Measurements from ENCODE around the gene ZDHHC1.
A peak's percentile ranks its signal among the peaks of the same experiment; 100 is the strongest.

Gene ZDHHC1

DNA sequence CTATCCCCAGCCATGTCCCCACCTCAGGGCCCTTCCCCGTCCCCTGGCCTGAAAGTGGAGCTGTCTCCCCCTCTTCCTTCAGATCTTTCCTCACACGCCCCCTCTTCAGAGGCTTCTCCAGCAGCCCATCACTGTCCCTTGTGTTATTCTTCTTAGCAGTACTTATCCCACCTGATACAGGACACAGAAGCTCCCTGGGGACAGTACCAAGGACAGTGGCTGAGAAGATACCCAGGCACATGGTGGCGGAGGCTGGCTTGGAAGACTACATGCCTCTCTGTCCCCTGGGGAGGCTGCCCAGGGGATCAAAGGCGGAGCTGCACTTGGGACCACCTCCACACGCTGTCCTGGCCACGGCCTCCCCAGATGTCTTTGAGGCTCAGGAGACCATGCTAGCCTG lies 38.6 kb upstream of the ZDHHC1 start:
- DNase-seq (no peak), ATAC-seq (replicated peaks) (no peak)
- Mint-ChIP-seq H3K36me3 (peaks cover 47 to 56% of the 10 kb centered on the region in 2 donors), H3K27ac (peak overlapping the region; percentile 67), H3K4me3 (no peak overlapping the region), H3K4me1 (peaks cover 38 to 50% of the 10 kb centered on the region in 2 donors), H3K9me3 (no peaks in the 10 kb centered on the region), H3K27me3 (no peaks in the 10 kb centered on the region)

DNA sequence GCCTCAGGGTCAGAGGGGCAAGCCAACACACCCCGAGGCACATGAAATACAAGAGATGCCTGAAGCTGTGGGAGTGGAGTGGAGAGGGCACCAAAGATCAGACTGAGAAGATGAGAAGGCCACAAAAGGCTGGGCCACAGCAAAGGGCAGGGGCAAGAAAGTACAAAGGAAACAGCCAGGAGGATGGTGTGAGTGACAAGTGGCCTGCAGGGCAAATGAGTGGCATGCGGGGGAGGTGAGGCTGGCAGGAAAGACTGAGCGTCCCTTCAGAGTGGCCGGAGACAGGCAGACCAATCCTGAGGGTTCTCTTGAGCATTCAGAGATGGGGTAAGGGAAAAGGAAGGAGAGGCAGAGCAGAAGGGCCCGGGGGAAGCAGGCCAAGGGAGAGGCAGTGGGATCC lies 37.8 kb upstream of the ZDHHC1 start:
- Mint-ChIP-seq H3K36me3 (peaks cover 53 to 63% of the 10 kb centered on the region in 2 donors), H3K27ac (peak overlapping the region; percentile 27), H3K4me1 (peaks cover 46 to 50% of the 10 kb centered on the region in 2 donors), H3K4me3 (no peak overlapping the region), H3K27me3 (no peaks in the 10 kb centered on the region), H3K9me3 (no peaks in the 10 kb centered on the region)
- ATAC-seq (replicated peaks) = no peak
- DNase-seq = no peak

DNA sequence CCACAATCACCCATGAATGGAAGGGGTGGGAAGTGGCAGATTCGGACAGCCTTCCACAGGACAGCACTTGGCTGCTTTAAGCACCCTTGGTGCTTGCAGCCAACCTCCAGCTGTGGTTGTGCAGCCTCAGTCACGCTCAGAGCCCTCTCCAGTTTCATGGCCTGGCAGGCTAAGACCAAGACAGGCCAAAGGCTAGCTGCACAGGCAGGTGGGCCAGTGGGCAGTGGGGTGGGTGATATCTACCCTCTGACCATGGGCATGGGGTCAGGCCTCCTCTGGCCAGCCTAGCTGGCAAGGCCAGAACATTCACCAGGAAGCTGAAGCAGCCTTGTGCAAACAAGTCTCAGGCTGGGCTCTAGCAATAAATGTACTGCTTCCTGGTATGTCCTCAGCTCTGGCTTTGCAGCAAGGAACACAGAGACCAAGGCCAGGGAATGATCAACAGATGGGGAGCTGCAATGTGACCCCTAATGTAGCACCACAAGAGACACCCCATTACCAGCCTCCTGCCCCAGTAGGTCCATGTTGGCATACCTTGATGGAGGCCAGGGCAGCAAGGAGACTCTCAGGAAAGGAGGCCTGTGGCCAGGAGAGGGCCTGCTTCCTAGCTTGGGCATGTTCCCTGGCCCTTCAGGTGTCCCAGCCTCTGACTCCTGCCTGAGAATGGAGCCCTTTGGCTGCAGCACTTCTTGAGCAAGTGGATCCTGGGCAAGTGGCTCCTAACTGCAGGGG lies 35.6 kb upstream of the ZDHHC1 start:
- Mint-ChIP-seq H3K4me3 (no peak overlapping the region), H3K27ac (no peak overlapping the region), H3K27me3 (no peaks in the 10 kb centered on the region), H3K36me3 (peaks cover 63 to 65% of the 10 kb centered on the region in 2 donors), H3K4me1 (peaks cover 36 to 52% of the 10 kb centered on the region in 2 donors), H3K9me3 (no peaks in the 10 kb centered on the region)
- DNase-seq (no peak), ATAC-seq (replicated peaks) (no peak)

DNA sequence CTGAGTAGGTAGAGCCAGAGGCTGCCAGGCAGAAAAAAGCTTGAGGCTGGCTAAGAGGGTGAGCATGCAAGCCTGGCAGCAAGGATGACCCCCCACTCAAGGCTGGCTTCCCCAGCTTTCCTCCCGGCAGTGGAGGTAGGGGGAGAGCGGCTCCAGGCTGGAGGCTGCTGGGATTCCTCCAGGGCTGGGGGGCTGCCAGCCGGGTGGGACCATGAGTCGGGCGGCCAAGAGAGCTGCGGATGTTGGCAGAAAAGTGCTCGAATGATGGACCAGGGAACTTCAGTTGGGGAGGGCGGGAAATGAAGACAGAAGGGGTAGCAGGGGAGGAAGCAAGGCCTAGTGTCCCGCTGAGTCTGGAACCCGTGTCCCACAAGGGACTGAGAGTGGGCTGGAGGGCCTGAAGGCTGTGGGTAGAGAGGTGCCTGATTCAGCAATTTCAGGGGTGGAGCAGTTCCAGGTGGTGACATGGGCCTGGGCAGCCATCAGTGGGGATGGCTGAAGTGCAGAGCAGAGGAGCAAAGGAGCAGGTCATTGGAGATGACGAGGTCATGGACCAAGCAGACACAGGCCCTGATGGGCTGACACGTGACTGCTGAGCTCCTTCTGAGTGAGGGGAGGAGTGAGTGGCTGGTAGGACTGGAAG lies 34.9 kb upstream of the ZDHHC1 start:
- no peaks in the 10 kb centered on the region for H3K27me3 Mint-ChIP-seq
- no peak overlapping the region for H3K4me3 Mint-ChIP-seq
- H3K9me3 Mint-ChIP-seq = no peaks in the 10 kb centered on the region
- H3K36me3 Mint-ChIP-seq = peaks cover 65 to 69% of the 10 kb centered on the region in 2 donors
- peaks cover 33 to 52% of the 10 kb centered on the region in 2 donors for H3K4me1 Mint-ChIP-seq
- no peak overlapping the region for H3K27ac Mint-ChIP-seq
- ATAC-seq (replicated peaks) (no peak), DNase-seq (no peak)

DNA sequence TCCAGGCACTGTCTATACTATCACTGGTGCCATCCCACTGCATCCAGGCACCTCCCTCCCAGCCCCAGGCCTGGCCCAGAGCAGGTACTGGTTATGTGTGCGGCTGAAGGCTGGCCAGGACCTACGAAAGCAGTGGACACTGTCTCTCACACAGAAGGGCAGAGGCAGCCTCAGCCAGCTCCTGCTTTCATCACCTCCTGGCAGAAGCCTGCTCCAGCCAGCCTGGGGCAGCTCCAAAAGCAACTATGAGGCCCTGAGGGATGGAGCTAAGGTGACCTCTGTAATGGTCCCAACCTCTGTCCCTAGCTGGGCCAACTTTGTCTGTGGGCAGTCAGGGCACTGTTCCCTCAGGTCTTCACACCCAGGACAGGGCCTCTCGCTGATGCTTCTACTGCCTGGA lies 33.5 kb upstream of the ZDHHC1 start:
- peak overlapping the region; percentile 16 for H3K27ac Mint-ChIP-seq
- peak overlapping the region in 1 of 2 donors; percentile 8 for H3K4me3 Mint-ChIP-seq
- H3K27me3 Mint-ChIP-seq = no peaks in the 10 kb centered on the region
- no peak for DNase-seq
- peaks cover 31 to 45% of the 10 kb centered on the region in 2 donors for H3K4me1 Mint-ChIP-seq
- H3K36me3 Mint-ChIP-seq = peaks cover 67 to 70% of the 10 kb centered on the region in 2 donors
- no peaks in the 10 kb centered on the region for H3K9me3 Mint-ChIP-seq
- no peak for ATAC-seq (replicated peaks)

DNA sequence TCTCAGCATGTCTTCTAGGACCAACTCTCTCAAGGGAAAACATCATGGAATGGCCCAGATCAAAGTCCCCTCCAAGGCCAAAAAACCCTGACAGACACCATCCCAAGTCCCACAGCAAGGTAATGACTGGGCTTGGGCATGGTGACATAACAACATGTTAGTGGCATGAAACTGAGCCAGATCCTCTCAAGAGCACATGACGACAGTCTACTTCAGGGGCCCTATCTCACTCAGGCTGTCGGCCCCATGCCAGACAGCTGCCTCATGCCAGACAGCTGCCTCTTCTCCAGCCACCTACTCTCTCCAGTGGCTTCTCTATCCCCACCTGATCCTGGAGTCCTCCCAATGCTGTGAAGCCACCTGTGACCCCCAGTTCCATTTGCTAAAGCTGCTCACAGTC lies 33.1 kb upstream of the ZDHHC1 start:
- ATAC-seq (replicated peaks) (no peak), DNase-seq (no peak)
- Mint-ChIP-seq H3K4me3 (peak overlapping the region in 1 of 2 donors; percentile 8), H3K9me3 (no peaks in the 10 kb centered on the region), H3K36me3 (peaks cover 69 to 72% of the 10 kb centered on the region in 2 donors), H3K27me3 (no peaks in the 10 kb centered on the region), H3K27ac (peak overlapping the region; percentile 16), H3K4me1 (peaks cover 30 to 45% of the 10 kb centered on the region in 2 donors)

DNA sequence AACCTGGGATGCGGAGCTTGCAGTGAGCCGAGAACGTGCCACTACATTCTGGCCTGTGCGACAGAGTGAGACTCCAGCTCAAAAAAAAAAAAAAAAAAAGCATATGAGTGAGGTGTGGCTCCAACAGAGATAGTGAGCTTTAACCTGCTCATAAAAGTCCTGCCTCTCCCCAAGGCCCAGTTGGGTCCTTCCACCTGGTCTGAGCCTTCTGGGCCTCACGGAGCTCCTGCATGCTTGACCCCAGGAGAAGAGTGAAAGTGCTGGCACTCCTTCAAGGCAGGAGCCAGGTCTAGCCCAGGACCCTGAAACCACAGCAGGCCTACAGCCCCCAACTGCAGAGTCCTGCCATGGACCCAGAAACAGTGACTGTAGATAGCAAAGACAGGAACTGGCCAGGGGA lies 32.3 kb upstream of the ZDHHC1 start:
- no peak for DNase-seq
- peaks cover 25 to 39% of the 10 kb centered on the region in 2 donors for H3K4me1 Mint-ChIP-seq
- no peak overlapping the region for H3K4me3 Mint-ChIP-seq
- H3K9me3 Mint-ChIP-seq = no peaks in the 10 kb centered on the region
- no peaks in the 10 kb centered on the region for H3K27me3 Mint-ChIP-seq
- no peak overlapping the region for H3K27ac Mint-ChIP-seq
- peaks cover 67 to 70% of the 10 kb centered on the region in 2 donors for H3K36me3 Mint-ChIP-seq
- no peak for ATAC-seq (replicated peaks)

DNA sequence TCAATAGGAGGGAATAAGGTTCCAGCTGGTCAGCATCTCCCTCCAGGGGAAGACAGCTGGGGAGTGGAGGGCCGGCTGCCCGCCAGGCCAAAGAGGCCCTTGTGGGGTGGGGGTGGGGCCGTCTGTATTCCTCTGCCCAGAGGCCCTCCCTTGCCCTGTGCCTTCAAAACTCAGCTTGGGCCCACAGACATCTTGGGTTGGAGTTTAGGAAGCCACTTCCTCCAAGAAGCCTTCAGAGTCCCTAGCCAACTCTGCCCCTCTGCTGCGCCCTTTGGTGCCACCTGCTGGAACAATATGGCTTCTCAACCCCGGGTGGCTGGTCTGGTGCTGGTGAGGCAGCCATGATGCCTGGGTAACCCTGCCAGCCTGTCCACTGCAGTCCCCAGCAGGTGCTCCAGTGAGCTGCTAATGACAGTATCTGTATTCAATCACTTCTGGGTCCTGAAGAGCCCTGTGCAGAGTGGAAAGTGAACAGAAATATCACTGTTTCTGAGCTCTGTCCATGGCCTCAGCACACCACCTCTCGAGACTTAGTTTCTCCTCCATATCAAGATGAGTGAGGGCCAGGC lies 31.3 kb upstream of the ZDHHC1 start:
- Mint-ChIP-seq H3K4me1 (peaks cover 22 to 39% of the 10 kb centered on the region in 2 donors), H3K36me3 (peaks cover 63 to 67% of the 10 kb centered on the region in 2 donors), H3K4me3 (no peak overlapping the region), H3K27ac (peak overlapping the region; percentile 9), H3K9me3 (no peaks in the 10 kb centered on the region), H3K27me3 (no peaks in the 10 kb centered on the region)
- ATAC-seq (replicated peaks) (peak; percentile 88 to 92), DNase-seq (peak; percentile 38)

DNA sequence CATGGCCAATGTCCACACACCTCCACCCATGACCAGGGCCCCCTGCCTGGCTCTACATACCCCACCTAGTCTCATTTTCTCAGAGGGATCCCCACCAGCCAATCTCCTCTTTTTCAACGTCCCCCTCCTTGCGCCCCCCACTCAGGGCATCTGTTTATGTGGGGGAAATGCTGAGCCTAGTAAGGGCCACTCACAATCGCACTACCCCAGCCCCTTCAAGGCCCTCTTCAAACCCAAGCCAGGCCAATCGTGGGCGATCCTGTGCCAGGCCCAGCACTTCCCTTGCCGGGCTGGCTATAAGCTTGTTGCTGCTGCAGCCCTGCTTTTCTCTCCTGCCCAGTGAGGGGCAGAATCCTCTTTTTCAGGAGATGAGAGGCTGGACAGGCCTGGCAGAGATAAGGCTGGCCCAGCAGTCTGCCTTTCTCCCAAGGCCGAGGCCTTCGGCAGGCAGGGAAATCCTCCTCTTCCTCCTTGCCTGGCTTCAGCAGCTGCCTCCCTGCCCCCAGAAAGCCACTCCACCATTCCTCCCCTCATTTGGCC lies 30.8 kb upstream of the ZDHHC1 start:
- ATAC-seq (replicated peaks) (no peak), DNase-seq (no peak)
- Mint-ChIP-seq H3K36me3 (peaks cover 63% of the 10 kb centered on the region in 2 donors), H3K9me3 (no peaks in the 10 kb centered on the region), H3K27ac (peak overlapping the region; percentile 56), H3K4me1 (peaks cover 23 to 39% of the 10 kb centered on the region in 2 donors), H3K4me3 (no peak overlapping the region), H3K27me3 (no peaks in the 10 kb centered on the region)

DNA sequence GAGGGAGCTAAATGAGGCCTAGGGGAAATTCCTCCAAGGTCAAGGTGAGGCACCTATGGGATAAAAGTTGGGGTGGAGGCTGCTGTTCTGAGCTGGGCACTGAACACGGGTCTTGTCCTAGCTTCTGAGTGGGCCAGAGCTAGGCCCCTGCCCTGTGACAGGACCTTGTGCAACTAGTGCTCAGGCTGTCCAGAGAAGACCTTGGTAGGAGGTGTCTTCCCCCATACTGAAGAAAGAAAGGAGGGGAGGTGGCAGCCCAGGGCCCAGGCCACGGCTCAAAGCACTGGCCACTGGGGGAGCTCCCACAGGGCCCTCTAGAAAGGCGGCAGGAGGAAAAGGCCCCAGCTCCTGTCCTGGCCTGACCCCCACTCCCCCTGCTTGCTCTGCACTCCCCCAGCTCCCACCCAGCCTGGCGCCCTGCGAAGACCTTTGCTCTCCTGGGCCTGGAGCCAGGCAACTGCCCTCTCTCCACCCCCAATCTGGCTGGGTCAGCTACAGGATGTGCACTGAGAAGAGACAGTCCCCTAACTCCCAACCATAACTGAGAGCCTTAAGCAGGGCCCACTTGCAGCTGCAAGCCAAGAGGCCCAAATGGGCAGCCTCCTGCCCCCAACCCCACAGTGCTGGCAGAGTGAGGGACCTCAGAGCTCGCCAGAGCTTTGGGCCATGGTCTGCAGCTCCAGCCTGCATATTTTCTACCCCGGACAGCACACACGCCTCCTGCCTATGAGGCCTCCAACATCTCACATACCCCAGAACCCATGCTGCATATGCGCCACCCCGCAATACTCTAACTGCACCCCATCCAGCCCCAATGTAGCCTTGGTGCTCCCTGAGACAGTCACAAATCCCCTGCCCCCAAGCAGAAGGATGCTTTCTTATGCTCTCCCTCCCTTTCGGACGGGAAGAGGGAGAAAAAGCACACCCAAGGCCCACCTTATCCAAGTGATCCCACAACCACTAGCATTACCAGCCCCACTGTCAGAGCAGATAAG lies 29.9 kb upstream of the ZDHHC1 start:
- H3K4me3 Mint-ChIP-seq = no peak overlapping the region
- H3K4me1 Mint-ChIP-seq = peaks cover 27 to 36% of the 10 kb centered on the region in 2 donors
- H3K36me3 Mint-ChIP-seq = peaks cover 65 to 67% of the 10 kb centered on the region in 2 donors
- no peak for ATAC-seq (replicated peaks)
- H3K27ac Mint-ChIP-seq = no peak overlapping the region
- no peak for DNase-seq
- no peaks in the 10 kb centered on the region for H3K9me3 Mint-ChIP-seq
- H3K27me3 Mint-ChIP-seq = no peaks in the 10 kb centered on the region

DNA sequence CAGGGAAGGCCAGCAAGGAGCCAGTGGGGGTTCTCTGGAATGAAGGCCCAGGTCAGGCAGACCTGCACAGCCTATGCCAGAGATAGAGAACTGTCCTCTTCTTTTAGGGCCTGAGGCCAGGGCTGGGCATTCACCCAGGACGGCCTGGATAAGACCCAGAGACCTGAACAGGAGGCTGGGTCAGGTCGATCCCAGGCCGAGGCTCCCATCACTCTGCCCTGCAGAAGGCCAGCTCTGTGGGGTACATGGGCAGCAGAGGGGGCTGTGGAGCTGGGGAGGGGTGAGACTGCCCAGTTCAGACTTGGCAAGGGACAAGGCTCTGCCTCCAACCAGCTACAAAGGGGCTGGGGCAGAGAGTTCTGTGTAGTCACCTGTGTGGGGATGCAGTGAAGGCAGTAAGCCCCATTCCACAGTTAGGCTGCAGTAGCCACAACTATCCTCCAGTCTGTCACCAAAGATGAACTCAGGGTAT lies 29.2 kb upstream of the ZDHHC1 start:
- no peak for ATAC-seq (replicated peaks)
- Mint-ChIP-seq H3K4me3 (no peak overlapping the region), H3K4me1 (peaks cover 23 to 29% of the 10 kb centered on the region in 2 donors), H3K27ac (no peak overlapping the region), H3K9me3 (no peaks in the 10 kb centered on the region), H3K27me3 (no peaks in the 10 kb centered on the region), H3K36me3 (peaks cover 59 to 60% of the 10 kb centered on the region in 2 donors)
- no peak for DNase-seq

DNA sequence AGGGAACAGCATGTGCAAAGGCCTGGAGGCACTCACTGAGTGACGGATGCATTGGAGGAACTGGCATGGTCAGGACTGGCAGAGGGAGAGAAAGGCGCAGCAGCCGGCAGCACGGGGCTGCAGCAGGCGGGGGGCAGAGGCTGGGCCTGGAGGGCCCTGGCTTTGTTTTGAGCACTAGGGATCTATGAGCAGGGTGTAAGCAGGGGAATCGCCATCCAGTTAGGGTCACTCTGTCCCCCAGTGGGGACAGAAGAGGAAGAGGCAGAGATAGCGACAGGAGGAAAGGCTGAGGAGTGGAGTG lies 28.8 kb upstream of the ZDHHC1 start:
- no peak for DNase-seq
- no peak for ATAC-seq (replicated peaks)
- Mint-ChIP-seq H3K4me3 (no peak overlapping the region), H3K4me1 (peaks cover 19 to 25% of the 10 kb centered on the region in 2 donors), H3K27me3 (no peaks in the 10 kb centered on the region), H3K27ac (peak overlapping the region; percentile 7), H3K9me3 (no peaks in the 10 kb centered on the region), H3K36me3 (peaks cover 58 to 60% of the 10 kb centered on the region in 2 donors)

DNA sequence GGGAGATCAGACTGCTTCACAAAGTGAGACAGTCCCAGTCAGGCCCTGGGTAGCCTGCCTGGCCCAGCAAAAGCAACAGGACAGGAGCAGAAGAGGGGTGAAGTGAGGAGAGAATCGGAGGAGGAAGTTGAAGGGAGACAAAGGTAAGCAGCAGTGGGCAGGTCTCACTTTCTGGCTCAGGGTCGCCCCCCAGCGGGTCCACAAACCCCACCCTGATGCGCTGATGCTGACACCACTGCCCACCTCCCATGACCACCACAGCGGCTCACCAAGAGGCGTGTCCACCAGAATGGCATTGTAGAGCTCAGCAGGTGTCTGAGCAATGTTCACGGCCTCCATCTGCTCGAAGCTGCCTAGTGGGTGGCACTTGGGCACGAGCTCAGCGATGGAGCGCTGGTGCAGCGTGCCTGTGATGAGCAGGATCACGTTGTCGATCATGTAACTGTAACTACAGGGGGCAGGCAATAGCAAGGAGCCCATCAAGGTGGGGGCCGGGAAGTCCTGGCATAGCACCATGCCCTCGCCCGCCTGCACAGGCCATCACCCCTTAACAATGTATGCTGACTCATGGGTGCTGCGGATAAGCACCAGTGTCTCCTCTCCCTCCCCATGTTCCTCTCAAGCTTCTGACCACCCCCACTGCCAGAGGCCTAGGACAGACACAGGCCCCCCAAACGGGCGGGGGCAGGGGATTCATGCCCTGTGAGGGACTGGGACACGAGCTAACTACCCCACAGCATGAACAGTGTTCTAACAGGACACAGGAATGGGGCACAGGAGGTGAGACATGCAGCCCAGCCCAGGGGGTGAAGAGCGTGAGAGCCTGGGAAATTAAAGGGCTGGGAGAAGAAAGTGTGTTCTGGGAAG lies 28.2 kb upstream of the ZDHHC1 start:
- peak overlapping the region; percentile 25 for H3K27ac Mint-ChIP-seq

More for the DNA sequence above, 28.2 kb upstream of the ZDHHC1 start:
- Mint-ChIP-seq H3K27me3 (no peaks in the 10 kb centered on the region), H3K9me3 (no peaks in the 10 kb centered on the region), H3K36me3 (peaks cover 56 to 58% of the 10 kb centered on the region in 2 donors), H3K4me1 (peaks cover 16 to 23% of the 10 kb centered on the region in 2 donors), H3K4me3 (no peak overlapping the region)
- DNase-seq (no peak), ATAC-seq (replicated peaks) (no peak)
